ENCODE measurements around the gene CTNND2.

The CTNND2 gene

DNA sequence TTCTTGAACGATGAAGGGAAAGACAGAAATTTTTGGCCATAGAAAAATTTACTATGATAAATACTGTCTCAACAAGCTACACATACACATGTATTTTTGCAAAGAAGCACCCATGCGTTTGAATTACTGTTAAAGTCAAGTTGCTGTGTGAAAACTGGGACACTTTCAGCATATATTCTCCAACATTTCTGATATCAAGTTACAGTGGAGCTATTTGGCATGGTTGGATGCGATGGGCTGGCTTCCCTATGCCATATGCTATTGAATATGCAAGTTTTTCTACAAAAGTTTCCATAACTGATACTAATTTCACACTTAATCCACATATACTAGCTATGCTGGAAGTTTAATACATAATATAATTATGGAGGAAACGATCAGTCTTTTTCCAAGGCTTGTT lies 381.4 kb downstream of the CTNND2 start:
- no peak for DNase-seq (ENCODE audit: low read depth)

DNA sequence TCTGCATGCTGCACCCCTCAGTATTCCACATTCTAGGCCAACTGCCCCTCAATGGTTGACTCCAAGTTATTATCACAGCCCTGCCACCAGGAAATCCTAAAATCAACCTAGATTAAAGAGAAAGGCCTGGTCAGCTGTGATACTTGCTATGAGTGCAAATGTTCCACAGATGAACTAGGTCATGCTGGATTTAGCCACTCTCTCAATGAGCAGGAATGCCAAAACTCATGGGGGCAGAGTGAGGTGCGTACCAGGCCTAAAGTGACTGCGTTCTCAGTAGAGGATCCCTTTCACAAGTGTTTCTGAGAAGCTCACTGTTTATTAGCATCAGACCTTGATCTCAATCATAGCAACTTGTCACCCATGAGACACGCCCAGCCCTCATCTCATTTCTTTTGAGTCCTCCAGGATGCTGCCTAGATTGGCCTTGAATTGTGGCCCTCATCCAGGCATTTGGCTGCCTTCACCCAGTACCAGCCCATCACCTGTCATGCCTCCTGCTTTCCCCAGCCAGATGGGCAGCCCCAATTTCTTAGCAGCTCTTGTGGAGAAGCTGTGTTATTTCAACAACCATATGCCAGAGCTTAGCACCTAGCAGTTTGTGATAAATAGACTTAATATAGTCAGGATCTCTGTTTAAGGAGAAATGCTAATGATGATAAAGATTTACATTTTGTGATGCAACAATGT lies 383.9 kb downstream of the CTNND2 start:
- no peak for DNase-seq (ENCODE audit: low read depth)

GRCh38 chr5:11519236-11519635 lies 385.0 kb downstream of the CTNND2 start:
- no peak for DNase-seq (ENCODE audit: low read depth)

DNA sequence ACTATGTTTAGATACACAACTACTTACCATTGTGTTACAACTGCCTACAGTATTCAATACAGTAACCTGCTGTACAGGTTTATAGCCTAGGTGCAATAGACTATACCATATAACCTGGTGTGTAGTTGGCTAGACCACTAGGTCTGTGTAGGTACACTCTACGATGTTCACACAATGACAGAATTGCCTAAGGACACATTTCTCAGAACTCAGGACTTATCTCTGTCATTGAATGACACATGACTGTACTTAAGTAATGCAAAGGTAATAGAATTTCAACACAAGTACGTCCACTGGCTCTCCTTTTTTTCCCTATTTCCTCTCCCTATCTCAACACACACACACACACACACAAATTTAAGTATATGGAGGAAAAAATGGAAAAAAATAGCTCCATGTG lies 385.6 kb downstream of the CTNND2 start:
- no peak for DNase-seq (ENCODE audit: low read depth)

DNA sequence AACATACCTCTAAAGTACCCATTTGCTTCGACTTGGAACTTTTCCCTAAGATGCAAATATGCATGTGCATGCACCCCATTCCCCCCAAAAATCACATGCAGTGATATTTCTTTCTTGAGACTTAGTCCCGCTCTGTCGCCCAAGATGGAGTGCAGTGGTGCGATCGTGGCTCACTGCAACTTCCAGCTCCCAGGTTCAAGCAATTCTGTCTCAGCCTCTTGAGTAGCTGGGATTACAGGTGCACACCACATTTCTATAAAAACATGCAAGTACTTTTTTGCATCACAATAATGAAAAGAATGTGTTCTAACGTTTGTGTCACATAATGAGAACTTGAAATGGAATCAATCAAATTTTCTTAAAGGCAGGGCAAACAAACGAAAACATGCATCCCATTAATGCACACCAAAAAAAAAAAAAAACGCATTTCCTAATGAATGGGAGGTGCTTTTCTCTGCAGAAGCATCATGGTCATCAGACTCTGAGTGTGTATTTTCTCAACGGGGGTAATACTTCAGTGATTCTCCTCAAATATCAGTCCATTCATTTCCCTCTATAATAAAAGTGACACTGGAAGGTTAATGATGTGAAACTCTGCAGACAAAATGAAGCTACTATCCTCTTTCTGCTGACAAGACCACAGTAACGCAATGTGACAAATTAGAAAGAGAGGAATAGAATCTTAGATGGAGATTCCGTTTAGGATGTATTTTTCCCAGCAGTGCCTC lies 389.4 kb downstream of the CTNND2 start:
- DNase-seq (ENCODE audit: low read depth), result no peak

GRCh38 chr5:11511878-11512277 lies 392.4 kb downstream of the CTNND2 start:
- no peak for DNase-seq (ENCODE audit: low read depth)

GRCh38 chr5:11510889-11511288 lies 393.4 kb downstream of the CTNND2 start:
- no peak for DNase-seq (ENCODE audit: low read depth)

DNA sequence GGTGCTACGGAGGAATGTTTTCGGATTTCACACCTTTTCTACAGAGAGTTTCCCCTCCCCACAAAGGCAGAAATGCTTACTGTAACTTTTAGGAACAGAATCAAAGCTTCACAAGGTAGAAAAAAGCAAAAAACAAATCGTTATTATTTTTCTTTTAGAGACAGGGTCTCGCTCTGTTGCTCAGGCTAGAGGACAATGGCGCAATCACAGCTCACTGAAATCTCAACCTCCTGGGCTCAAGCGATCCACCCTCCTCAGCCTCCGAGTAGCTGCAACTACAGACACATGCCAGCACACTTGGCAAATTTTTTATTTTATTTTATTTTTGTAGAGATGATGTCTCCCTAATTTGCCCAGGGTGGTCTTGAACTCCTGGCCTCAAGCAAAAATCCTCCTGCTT lies 394.5 kb downstream of the CTNND2 start:
- DNase-seq (ENCODE audit: low read depth), result no peak

DNA sequence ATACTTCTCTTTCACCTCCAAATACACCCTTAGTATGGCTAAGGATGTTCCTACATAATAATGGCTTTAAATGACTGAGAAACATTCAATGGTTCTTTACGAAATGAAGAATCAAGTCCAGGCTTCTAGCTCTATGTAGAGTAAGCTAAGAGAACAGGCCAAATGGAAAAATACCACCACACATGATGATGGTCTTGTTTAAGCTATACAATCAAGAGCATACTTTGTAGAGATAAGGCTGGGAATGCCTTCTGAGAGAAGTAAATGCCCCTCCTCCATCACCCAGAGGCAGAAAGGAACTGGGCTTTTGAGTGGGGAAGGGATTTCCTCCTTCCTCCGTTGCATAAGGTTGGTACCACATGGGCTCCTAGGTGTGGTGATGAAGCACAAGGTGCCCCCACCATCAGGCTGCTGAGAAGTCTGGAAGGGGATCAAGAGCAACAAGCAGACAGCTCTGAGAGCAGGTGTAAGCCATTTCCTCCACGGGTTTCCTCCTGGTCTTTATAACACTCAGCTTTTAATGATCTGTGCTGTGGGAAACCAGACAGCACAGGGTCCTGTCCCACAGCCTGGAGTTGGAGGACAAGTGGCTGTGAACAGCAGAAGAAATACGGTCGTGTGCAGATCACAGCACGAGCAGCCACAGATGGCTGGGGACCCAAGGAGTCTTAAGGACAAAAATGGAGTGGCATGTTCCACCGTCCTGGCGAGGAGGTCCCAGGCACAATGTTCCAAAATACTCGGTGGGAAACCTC lies 396.9 kb downstream of the CTNND2 start:
- DNase-seq (ENCODE audit: low read depth), result no peak

GRCh38 chr5:11504886-11505193 lies 399.4 kb downstream of the CTNND2 start:
- no peak for DNase-seq (ENCODE audit: low read depth)

GRCh38 chr5:11504065-11504885 lies 400.0 kb downstream of the CTNND2 start:
- DNase-seq (ENCODE audit: low read depth), result no peak

GRCh38 chr5:11502783-11503182 lies 401.5 kb downstream of the CTNND2 start:
- no peak for DNase-seq (ENCODE audit: low read depth)

DNA sequence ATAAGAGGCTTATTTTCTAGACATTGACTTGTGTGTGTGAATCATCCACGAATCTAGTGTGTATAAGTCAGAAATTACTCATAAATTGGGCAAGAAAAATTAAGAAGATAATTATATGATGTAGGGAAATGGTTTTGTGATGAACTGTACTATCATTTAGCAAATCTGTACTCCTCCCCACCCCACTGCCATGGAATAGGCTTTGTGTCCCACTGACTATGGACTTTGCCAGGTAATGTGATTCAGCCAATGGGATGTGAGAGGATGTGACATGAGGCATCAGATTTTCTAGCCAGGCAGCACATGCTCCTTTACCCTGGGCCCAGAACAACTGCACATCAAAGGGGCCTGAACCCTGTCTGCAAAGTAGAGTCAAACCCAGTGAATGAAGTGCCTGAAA lies 406.6 kb downstream of the CTNND2 start:
- DNase-seq (ENCODE audit: low read depth), result no peak

- DNase-seq (ENCODE audit: low read depth), result no peak
Observed at GRCh38 chr5:11496137-11496719, 408.0 kb downstream of the CTNND2 start.

- DNase-seq (ENCODE audit: low read depth), result no peak
Observed at GRCh38 chr5:11494340-11494739, 409.9 kb downstream of the CTNND2 start.

- no peak for DNase-seq (ENCODE audit: low read depth)
Observed at GRCh38 chr5:11491404-11492075, 412.7 kb downstream of the CTNND2 start.

DNA sequence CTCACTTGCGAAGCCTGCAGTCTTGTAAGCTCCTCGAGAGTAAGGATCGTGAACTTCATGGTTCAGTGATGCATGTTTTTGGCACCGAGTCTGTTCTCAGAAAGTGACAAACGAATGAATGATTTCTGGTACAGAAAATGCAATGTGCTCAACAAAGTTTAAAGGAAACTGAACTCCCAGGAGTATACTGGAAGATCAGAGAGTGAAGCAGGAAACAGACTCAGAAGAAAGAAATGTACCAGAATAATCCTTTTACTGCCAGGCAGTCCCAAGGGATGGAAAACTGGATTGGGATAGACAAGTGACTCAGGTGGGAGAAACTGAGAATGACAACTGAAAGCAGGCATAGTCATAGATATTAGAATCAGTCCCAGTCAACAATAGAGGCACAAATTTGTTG lies 420.6 kb downstream of the CTNND2 start:
- no peak for DNase-seq (ENCODE audit: low read depth)

DNA sequence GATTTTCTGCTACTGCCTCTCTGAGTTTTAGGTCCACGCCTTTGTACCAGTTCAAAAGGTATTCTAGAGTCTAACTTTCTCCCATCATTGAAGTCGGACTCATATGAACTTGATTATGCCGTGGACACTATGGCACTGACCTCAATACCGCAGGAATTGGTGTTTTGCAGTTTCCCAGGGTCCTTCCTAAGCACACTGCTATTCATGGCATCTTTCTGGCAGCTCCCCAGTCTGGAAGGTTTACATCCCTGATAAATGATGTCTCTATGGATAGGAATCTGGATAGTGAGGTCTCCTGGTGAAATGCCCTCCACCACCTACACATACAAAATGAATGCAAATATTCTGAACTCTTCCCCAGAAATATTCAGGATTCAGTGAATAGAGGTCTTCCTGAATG lies 422.2 kb downstream of the CTNND2 start:
- DNase-seq (ENCODE audit: low read depth), result no peak

DNA sequence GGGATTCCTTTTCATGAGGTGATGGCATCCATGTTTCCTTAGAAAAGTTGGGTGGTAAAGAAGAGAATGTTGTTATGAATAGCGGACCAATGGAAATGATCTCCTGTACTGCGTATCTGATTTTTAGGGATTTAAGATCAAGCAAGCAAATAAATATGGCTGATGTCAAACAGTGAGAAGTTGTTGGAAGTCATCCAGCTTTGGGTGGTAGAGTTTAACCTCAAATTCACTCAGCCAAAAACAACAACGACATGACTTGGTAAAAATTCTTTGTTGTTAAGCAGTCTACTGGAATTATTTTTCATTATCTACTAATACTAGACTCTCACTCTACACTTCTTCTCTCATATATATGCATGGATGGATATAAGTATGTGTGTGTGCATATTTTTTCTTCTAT lies 426.5 kb downstream of the CTNND2 start:
- DNase-seq (ENCODE audit: low read depth), result no peak

- DNase-seq (ENCODE audit: low read depth), result no peak
Observed at GRCh38 chr5:11476866-11477265, 427.4 kb downstream of the CTNND2 start.

DNA sequence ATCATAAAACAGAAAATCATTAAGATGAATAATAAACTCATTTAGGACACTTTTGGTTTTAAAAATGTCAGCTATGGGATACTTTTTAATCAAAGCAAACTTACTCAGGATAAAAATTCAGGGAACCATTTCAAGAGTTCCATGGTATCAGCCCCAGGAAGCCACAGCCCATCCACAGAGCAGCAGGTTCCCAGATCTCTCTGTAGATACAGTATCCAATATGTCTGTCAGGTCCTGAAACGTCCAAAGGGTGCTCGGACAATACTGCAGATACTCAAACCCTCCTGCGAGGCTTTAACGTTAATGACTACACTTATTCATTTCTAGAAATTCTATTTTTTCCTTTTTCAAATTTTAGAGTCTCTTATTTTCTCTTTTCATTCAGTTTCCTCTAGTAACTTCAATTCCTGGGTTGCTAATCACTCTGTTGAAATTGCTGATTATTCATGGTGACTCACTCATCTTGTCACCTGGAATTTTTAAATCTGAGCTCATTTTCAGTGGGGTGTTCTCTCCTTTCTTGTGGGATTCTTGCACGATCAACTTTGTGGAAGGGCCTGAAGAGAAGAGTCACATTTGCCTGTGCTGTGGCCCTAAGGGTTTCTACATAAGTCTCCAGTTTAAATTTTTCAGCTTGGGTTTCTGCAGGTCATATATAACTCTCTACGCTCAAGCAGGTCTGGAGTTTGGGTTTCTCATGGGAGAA lies 435.8 kb downstream of the CTNND2 start:
- DNase-seq (ENCODE audit: low read depth), result no peak
